ENCODE measurements around the gene TRIO. TPM values are rescaled to one million over a fixed set of nuclear protein-coding genes. Genes with fewer than 3 reads are reported as not detected.

The TRIO gene
- total RNA-seq, 4 donors from 2014 or later = 67.4 to 103 (median 94.7) TPM

GRCh38 chr5:14416621-14417275 lies 273.6 kb downstream of the TRIO start:
- Histone ChIP-seq H3K4me3 (replicated peaks in 1 of 3) (no peak overlapping the region), H3K27me3 (no peaks in the 10 kb centered on the region), H3K36me3 (peaks cover 0 to 14% of the 10 kb centered on the region in 2 donors), H3K9me3 (no peaks in the 10 kb centered on the region), H3K4me1 (no peaks in the 10 kb centered on the region), H3K27ac (no peak overlapping the region)
- TF ChIP-seq POLR2A (IDR thresholded peaks at IDR 0.05) = no peak
- TF ChIP-seq, protein P1, sequence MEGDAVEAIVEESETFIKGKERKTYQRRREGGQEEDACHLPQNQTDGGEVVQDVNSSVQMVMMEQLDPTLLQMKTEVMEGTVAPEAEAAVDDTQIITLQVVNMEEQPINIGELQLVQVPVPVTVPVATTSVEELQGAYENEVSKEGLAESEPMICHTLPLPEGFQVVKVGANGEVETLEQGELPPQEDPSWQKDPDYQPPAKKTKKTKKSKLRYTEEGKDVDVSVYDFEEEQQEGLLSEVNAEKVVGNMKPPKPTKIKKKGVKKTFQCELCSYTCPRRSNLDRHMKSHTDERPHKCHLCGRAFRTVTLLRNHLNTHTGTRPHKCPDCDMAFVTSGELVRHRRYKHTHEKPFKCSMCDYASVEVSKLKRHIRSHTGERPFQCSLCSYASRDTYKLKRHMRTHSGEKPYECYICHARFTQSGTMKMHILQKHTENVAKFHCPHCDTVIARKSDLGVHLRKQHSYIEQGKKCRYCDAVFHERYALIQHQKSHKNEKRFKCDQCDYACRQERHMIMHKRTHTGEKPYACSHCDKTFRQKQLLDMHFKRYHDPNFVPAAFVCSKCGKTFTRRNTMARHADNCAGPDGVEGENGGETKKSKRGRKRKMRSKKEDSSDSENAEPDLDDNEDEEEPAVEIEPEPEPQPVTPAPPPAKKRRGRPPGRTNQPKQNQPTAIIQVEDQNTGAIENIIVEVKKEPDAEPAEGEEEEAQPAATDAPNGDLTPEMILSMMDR (IDR thresholded peaks at IDR 0.05) = no peak
- intact Hi-C loops (cut with DNase I) = no loop called here
- 79% methylated on average over 11 to 12 of the region's 12 CpGs for WGBS, 2 donors
- DNase-seq = no peak

DNA sequence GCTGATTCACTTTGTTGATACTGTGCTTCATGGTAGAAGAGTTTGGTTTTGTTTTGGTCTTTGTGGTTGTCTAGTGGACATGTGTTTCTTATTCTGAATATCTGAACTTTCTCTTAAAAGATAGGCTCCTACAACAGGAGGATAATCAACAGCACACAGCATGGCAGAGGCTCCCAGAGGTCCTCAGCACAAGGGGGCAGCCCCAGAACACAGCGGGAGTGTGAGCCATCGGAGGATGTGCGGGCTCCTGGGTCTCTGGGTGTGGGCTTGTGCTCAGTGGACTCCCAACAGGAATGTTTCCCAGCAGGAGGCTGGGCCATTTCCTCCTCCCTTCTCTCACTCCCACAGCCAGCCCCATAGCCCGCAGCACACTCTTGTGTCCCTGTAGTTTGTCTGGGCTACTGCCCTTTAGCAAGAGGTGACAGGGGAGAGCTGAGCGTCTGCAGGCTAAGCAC lies 274.2 kb downstream of the TRIO start:
- H3K36me3 ChIP-seq = peaks cover 0 to 14% of the 10 kb centered on the region in 2 donors
- 83 to 86% methylated on average over 5 of the region's 5 CpGs for WGBS, 2 donors
- no peak for DNase-seq
- H3K27ac ChIP-seq = no peak overlapping the region
- H3K27me3 ChIP-seq = no peaks in the 10 kb centered on the region
- TF ChIP-seq, protein P1 (IDR thresholded peaks at IDR 0.05) = no peak
- no peak for TF ChIP-seq POLR2A (IDR thresholded peaks at IDR 0.05)
- intact Hi-C loops (cut with DNase I) = no loop called here
- no peak overlapping the region for H3K4me3 ChIP-seq (replicated peaks in 1 of 3)
- H3K4me1 ChIP-seq = no peaks in the 10 kb centered on the region
- no peaks in the 10 kb centered on the region for H3K9me3 ChIP-seq

DNA sequence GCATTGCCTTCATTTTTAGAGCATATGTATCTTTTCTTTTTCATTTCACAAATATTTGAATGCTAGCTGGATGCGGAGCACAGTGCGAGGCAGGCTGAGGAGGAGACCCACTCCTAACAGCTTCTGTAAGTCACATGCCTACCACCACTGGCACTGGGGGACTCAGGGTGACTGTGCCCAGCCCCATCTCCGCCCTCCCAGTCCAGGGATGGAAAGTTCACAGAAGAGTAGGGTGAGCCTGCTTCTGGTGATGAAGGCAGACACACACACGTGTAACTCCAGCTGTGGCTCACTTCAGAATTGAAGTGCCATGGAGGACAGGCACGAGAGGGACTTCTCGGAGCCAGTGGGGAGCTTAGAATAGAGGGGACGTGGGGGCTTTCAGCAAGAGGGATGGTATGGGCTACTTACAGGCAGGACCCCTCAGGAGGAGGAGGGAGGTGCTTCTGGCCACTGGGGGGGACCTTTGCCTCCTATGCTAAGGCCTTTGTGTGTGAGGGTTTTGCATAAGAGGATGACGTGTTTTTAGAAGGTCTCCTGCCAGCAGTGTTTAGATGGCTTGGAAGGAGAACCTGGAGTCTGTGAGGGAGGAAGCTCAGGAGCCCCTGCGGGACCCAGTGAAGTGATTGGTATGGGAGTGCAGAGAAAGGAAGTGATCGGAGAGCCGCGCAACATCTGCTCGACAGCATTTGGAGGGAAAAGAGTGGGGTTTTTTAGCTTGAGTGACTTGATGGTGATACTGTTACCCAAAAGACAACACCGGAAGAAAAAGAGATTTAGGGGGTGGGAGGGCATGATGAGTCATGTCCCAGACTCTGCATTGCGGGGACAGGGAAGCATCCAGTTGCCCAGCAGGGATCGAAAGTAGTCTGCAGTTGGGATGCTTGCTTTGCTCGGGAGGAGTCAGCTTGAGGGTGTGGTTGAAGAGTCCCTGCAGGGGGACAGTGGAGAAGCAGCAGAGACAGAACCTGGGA lies 274.9 kb downstream of the TRIO start:
- Histone ChIP-seq H3K4me3 (replicated peaks in 1 of 3) (no peak overlapping the region), H3K27ac (no peak overlapping the region), H3K36me3 (peaks cover 0 to 14% of the 10 kb centered on the region in 2 donors), H3K9me3 (no peaks in the 10 kb centered on the region), H3K4me1 (no peaks in the 10 kb centered on the region), H3K27me3 (no peaks in the 10 kb centered on the region)
- no peak for TF ChIP-seq POLR2A (IDR thresholded peaks at IDR 0.05)
- TF ChIP-seq, protein P1 (IDR thresholded peaks at IDR 0.05) = no peak
- DNase-seq = no peak
- 89 to 94% methylated on average over 17 of the region's 17 CpGs for WGBS, 2 donors
- intact Hi-C loops (cut with DNase I) = no loop called here

DNA sequence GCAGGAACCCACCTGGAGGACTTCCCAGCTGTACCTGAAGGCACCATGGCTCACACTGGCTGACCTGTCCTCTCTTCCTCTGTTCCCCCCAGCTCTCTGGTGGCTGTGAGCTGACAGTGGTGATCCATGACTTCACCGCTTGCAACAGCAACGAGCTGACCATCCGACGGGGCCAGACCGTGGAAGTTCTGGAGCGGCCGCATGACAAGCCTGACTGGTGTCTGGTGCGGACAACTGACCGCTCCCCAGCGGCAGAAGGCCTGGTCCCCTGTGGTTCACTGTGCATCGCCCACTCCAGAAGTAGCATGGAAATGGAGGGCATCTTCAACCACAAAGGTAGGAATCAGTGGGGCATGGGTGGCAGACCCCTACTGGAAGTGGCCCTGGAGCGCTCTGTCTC lies 276.5 kb downstream of the TRIO start:
- H3K4me1 ChIP-seq = no peaks in the 10 kb centered on the region
- no peak for DNase-seq
- 96 to 98% methylated on average over 11 to 12 of the region's 12 CpGs for WGBS, 2 donors
- no peaks in the 10 kb centered on the region for H3K27me3 ChIP-seq
- no peaks in the 10 kb centered on the region for H3K9me3 ChIP-seq
- TF ChIP-seq POLR2A (IDR thresholded peaks at IDR 0.05) = no peak
- TF ChIP-seq, protein P1 (IDR thresholded peaks at IDR 0.05) = no peak
- intact Hi-C loops (cut with DNase I) = no loop called here
- H3K4me3 ChIP-seq (replicated peaks in 1 of 3) = no peak overlapping the region
- no peak overlapping the region for H3K27ac ChIP-seq
- H3K36me3 ChIP-seq = peaks cover 0 to 10% of the 10 kb centered on the region in 2 donors
